GM23338 (cell line): Measurements from ENCODE around the gene HMGCS2.
A peak's percentile ranks its signal among the peaks of the same experiment; 100 is the strongest.

ENCODE experiments used
- CREB1 ChIP-seq: fragments of 250-450 bp; sonication (Bioruptor Pico); IDR thresholded peaks from 2 replicates; pipeline ENCODE4 v1.5.0; 2020; ENCODE audit warnings: low read depth, mild to moderate bottlenecking, moderate library complexity
- EZH2 ChIP-seq: fragments of 200-600 bp; sonication (generic); IDR thresholded peaks from one replicate; pipeline ENCODE4 v1.8.0; 2017; ENCODE audit warnings: antibody characterized with exemption, mild to moderate bottlenecking, low read depth; ENCODE audit not compliant: unreplicated experiment
- EZH2phosphoT487 ChIP-seq: fragments of 200-600 bp; sonication (generic); IDR thresholded peaks from one replicate; pipeline ENCODE4 v1.8.1; 2018; ENCODE audit warnings: antibody characterized with exemption; ENCODE audit not compliant: unreplicated experiment
- JUNB ChIP-seq: IDR thresholded peaks from one replicate; pipeline ENCODE4 v1.6.1; 2016; ENCODE audit warnings: antibody characterized with exemption; ENCODE audit not compliant: unreplicated experiment
- NANOG ChIP-seq: IDR thresholded peaks from 2 replicates; pipeline ENCODE4 v1.6.1; 2016; ENCODE audit warnings: antibody characterized with exemption, borderline replicate concordance
- POLR2AphosphoS5 ChIP-seq: IDR thresholded peaks from 2 replicates; pipeline ENCODE4 v1.6.1; 2016; ENCODE audit warnings: antibody characterized with exemption, low read depth
- STAT1 ChIP-seq: IDR thresholded peaks from one replicate; pipeline ENCODE4 v1.6.1; 2016; ENCODE audit warnings: antibody characterized with exemption; ENCODE audit not compliant: unreplicated experiment
- ZNF114 ChIP-seq: fragments of 250-450 bp; sonication (Bioruptor Pico); IDR thresholded peaks from 2 replicates; pipeline ENCODE4 v1.5.0; 2020; ENCODE audit warnings: mild to moderate bottlenecking, moderate library complexity
- ZNF331 ChIP-seq: fragments of 250-450 bp; sonication (Bioruptor Pico); IDR thresholded peaks from 2 replicates; pipeline ENCODE4 v1.5.0; 2020; ENCODE audit warnings: low read depth, mild to moderate bottlenecking, moderate library complexity
- TF ChIP-seq, protein P1 (sequence below), 2 experiments: fragments of 200-600 bp in 1 of 2; sonication (generic) in 1 of 2; conservative IDR thresholded peaks; 2 replicates each; pipeline versions ENCODE4 v1.5.1 to v1.6.1; 2016 to 2017; ENCODE audit warnings: antibody characterized with exemption in 2 of 2, low read depth in 2 of 2, mild to moderate bottlenecking in 2 of 2, moderate library complexity in 1 of 2
- TF ChIP-seq, protein P2 (sequence below): IDR thresholded peaks from one replicate; pipeline ENCODE4 v1.6.1; 2018; ENCODE audit warnings: antibody characterized with exemption; ENCODE audit not compliant: unreplicated experiment

DNA sequence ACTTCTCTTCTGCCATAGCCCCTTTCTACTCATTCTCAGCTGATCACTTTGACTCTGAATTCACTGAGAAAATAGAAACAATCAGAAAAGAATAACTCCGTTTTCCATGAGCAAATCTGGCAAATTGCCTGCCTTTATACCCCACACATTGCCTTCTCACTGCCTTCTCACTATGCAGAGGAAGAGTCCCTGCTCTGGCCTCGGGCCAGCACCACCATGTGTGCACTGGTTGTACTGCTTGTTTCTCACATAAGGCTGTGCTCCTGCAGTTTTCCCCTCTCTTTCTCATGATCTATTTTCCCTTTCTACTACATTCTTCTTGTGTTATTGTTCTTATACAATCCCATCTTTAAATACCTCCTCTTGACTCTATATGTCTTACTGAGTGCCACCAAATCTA lies 2.3 kb upstream of the HMGCS2 start:
- TF ChIP-seq JUNB = no peak
- TF ChIP-seq, protein P1, sequence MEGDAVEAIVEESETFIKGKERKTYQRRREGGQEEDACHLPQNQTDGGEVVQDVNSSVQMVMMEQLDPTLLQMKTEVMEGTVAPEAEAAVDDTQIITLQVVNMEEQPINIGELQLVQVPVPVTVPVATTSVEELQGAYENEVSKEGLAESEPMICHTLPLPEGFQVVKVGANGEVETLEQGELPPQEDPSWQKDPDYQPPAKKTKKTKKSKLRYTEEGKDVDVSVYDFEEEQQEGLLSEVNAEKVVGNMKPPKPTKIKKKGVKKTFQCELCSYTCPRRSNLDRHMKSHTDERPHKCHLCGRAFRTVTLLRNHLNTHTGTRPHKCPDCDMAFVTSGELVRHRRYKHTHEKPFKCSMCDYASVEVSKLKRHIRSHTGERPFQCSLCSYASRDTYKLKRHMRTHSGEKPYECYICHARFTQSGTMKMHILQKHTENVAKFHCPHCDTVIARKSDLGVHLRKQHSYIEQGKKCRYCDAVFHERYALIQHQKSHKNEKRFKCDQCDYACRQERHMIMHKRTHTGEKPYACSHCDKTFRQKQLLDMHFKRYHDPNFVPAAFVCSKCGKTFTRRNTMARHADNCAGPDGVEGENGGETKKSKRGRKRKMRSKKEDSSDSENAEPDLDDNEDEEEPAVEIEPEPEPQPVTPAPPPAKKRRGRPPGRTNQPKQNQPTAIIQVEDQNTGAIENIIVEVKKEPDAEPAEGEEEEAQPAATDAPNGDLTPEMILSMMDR (conservative IDR thresholded peaks at IDR 0.05; ENCODE audit: low read depth in 2 of 2) = peak; percentile 45 to 49
- no peak for TF ChIP-seq EZH2
- no peak for TF ChIP-seq EZH2phosphoT487
- no peak for TF ChIP-seq CREB1 (CRISPR knock-in tag)
- TF ChIP-seq POLR2AphosphoS5 = no peak
- TF ChIP-seq ZNF114 (CRISPR knock-in tag) = no peak
- TF ChIP-seq ZNF331 (CRISPR knock-in tag) = no peak
- TF ChIP-seq, protein P2, sequence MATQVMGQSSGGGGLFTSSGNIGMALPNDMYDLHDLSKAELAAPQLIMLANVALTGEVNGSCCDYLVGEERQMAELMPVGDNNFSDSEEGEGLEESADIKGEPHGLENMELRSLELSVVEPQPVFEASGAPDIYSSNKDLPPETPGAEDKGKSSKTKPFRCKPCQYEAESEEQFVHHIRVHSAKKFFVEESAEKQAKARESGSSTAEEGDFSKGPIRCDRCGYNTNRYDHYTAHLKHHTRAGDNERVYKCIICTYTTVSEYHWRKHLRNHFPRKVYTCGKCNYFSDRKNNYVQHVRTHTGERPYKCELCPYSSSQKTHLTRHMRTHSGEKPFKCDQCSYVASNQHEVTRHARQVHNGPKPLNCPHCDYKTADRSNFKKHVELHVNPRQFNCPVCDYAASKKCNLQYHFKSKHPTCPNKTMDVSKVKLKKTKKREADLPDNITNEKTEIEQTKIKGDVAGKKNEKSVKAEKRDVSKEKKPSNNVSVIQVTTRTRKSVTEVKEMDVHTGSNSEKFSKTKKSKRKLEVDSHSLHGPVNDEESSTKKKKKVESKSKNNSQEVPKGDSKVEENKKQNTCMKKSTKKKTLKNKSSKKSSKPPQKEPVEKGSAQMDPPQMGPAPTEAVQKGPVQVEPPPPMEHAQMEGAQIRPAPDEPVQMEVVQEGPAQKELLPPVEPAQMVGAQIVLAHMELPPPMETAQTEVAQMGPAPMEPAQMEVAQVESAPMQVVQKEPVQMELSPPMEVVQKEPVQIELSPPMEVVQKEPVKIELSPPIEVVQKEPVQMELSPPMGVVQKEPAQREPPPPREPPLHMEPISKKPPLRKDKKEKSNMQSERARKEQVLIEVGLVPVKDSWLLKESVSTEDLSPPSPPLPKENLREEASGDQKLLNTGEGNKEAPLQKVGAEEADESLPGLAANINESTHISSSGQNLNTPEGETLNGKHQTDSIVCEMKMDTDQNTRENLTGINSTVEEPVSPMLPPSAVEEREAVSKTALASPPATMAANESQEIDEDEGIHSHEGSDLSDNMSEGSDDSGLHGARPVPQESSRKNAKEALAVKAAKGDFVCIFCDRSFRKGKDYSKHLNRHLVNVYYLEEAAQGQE = no peak
- TF ChIP-seq NANOG = no peak
- no peak for TF ChIP-seq STAT1
